K562 (cell line): ENCODE measurements around the gene TNK2. TPM values are rescaled to one million over a fixed set of nuclear protein-coding genes. Genes with fewer than 3 reads are reported as not detected.
A peak's percentile ranks its signal among the peaks of the same experiment; 100 is the strongest.

Experiments used
- ATF6 ChIP-seq: sonication (generic); formaldehyde crosslinking; IDR thresholded peaks from 2 replicates; pipeline ENCODE4 v1.4.0; 2020; ENCODE audit warnings: mild to moderate bottlenecking, missing genetic modification reagents
- BCL6 ChIP-seq: fragments of 250-450 bp; sonication (Bioruptor Pico); IDR thresholded peaks from 2 replicates; pipeline ENCODE4 v1.4.0; 2020
- CBFA2T3 ChIP-seq: fragments of 450-650 bp; IDR thresholded peaks from 2 replicates; pipeline ENCODE4 v1.6.1; 2017
- CHD2 ChIP-seq: IDR thresholded peaks from 2 replicates; pipeline ENCODE4 v1.6.1; 2011; ENCODE audit warnings: low read depth, low read length
- ETV5 ChIP-seq: sonication (generic); formaldehyde crosslinking; IDR thresholded peaks from 2 replicates; pipeline ENCODE4 v1.4.0; 2020; ENCODE audit warnings: low read depth, mild to moderate bottlenecking, missing genetic modification reagents
- GABPA ChIP-seq: fragments of 200-800 bp; sonication (Bioruptor generic); conservative IDR thresholded peaks from 2 replicates; pipeline ENCODE4 v1.6.1; 2016; ENCODE audit warnings: low read depth, missing genetic modification characterization, missing compliant biosample characterization
- IFI16 ChIP-seq: fragments of 250-450 bp; sonication (Bioruptor Pico); IDR thresholded peaks from 2 replicates; pipeline ENCODE4 v2.1.2; 2022; ENCODE audit warnings: mild to moderate bottlenecking, inconsistent platforms
- KDM1A ChIP-seq, 2 experiments: fragments of 450-650 bp; IDR thresholded peaks; 2 replicates each; pipeline ENCODE4 v1.6.1; 2016; ENCODE audit warnings: mild to moderate bottlenecking in 2 of 2
- MCM2 ChIP-seq: fragments of 450-650 bp; IDR thresholded peaks from 2 replicates; pipeline ENCODE4 v1.6.1; 2017; ENCODE audit warnings: low read depth, mild to moderate bottlenecking
- MCM5 ChIP-seq: fragments of 450-650 bp; IDR thresholded peaks from 2 replicates; pipeline ENCODE4 v1.6.1; 2016; ENCODE audit warnings: low read depth
- MITF ChIP-seq: IDR thresholded peaks from 2 replicates; pipeline ENCODE4 v1.6.1; 2014; ENCODE audit warnings: antibody characterized with exemption
- MTA1 ChIP-seq: fragments of 450-650 bp; IDR thresholded peaks from 2 replicates; pipeline ENCODE4 v1.6.1; 2017; ENCODE audit warnings: borderline replicate concordance
- NBN ChIP-seq: fragments of 450-650 bp; IDR thresholded peaks from 2 replicates; pipeline ENCODE4 v1.6.1; 2016; ENCODE audit warnings: low read depth, mild to moderate bottlenecking
- NFE2 ChIP-seq: IDR thresholded peaks from 2 replicates; pipeline ENCODE4 v1.6.1; 2014; ENCODE audit warnings: antibody characterized with exemption, low read depth
- OTX1 ChIP-seq: fragments of 450-650 bp; formaldehyde crosslinking; IDR thresholded peaks from 2 replicates; pipeline ENCODE4 v1.4.0; 2022; ENCODE audit warnings: mild to moderate bottlenecking
- PHB ChIP-seq: fragments of 250-450 bp; sonication (Bioruptor Pico); IDR thresholded peaks from 2 replicates; pipeline ENCODE4 v1.5.0; 2021
- POLR2AphosphoS5 ChIP-seq: IDR thresholded peaks from 2 replicates; pipeline ENCODE4 v1.6.1; 2011; ENCODE audit warnings: mild to moderate bottlenecking, low read depth, low read length, moderate library complexity; ENCODE audit not compliant: control insufficient read depth, insufficient read depth
- RBM22 ChIP-seq: fragments of 200-400 bp; formaldehyde crosslinking; IDR thresholded peaks from 2 replicates; pipeline ENCODE4 v1.6.1; 2018; ENCODE audit warnings: low read length, low read depth; ENCODE audit not compliant: poor library complexity, severe bottlenecking
- RBM25 ChIP-seq: fragments of 200-400 bp; formaldehyde crosslinking; IDR thresholded peaks from 2 replicates; pipeline ENCODE4 v1.6.1; 2018; ENCODE audit warnings: low read length, low read depth, moderate library complexity; ENCODE audit not compliant: severe bottlenecking
- TCF3 ChIP-seq: sonication (generic); formaldehyde crosslinking; IDR thresholded peaks from 2 replicates; pipeline ENCODE4 v1.4.0; 2020; ENCODE audit warnings: mild to moderate bottlenecking, missing genetic modification reagents
- TEAD4 ChIP-seq, 2 experiments: sonication (generic) in 1 of 2; formaldehyde crosslinking in 1 of 2; IDR thresholded peaks; 2 replicates each; pipeline versions ENCODE4 v1.6.1 to v1.8.0; 2012 to 2022; ENCODE audit warnings: borderline replicate concordance in 1 of 2, inconsistent platforms in 1 of 2, low read length in 1 of 2, mild to moderate bottlenecking in 1 of 2, missing genetic modification reagents in 1 of 2
- TFAP4 ChIP-seq: sonication (generic); formaldehyde crosslinking; IDR thresholded peaks from 2 replicates; pipeline ENCODE4 v1.8.0; 2022; ENCODE audit warnings: missing genetic modification reagents, mild to moderate bottlenecking, moderate library complexity, borderline replicate concordance
- ZNF324 ChIP-seq: fragments of 250-450 bp; sonication (Bioruptor Pico); IDR thresholded peaks from 2 replicates; pipeline ENCODE4 v1.4.0; 2020; ENCODE audit warnings: mild to moderate bottlenecking
- ZNF76 ChIP-seq: fragments of 250-450 bp; sonication (Bioruptor Pico); IDR thresholded peaks from 2 replicates; pipeline ENCODE4 v1.4.0; 2020; ENCODE audit warnings: mild to moderate bottlenecking, moderate library complexity, borderline replicate concordance
- polyA plus RNA-seq, 8 experiments: library from polyadenylated mRNA; depleted of rRNA in 4 of 8; stranded (reverse) in 5 of 8; unstranded in 3 of 8; fragments of >200 nt; fragmentation: Nextera tagmentation in 2 of 8; fragmentation: Illumina TruSeq in 1 of 8; extraction: Ambion mirVana in 2 of 8; extraction: Trizol in 1 of 8; gene quantifications; 2 replicates each; pipeline versions ENCODE4 v1.2.1 to v1.2.3, GENCODE V29; 2011 to 2014; ENCODE audit warnings: inconsistent platforms in 1 of 8, missing spikeins in 1 of 8
- total RNA-seq, 7 experiments: library from RNA; depleted of rRNA in 6 of 7; stranded (reverse); fragments of >200 nt in 6 of 7; fragmentation: Illumina TruSeq in 2 of 7; extraction: Trizol in 2 of 7; gene quantifications; 2 replicates each; pipeline versions ENCODE4 v1.2.1 to v1.2.3, GENCODE V29; 2011 to 2021; ENCODE audit warnings: low replicate concordance in 1 of 7

Gene TNK2
- total and polyA plus RNA-seq, 9 of the 15 experiments (the other 6 are each of a cell fraction or from before 2014, with no cell fraction given): 0.03 to 33.8 (median 6.5) TPM

DNA sequence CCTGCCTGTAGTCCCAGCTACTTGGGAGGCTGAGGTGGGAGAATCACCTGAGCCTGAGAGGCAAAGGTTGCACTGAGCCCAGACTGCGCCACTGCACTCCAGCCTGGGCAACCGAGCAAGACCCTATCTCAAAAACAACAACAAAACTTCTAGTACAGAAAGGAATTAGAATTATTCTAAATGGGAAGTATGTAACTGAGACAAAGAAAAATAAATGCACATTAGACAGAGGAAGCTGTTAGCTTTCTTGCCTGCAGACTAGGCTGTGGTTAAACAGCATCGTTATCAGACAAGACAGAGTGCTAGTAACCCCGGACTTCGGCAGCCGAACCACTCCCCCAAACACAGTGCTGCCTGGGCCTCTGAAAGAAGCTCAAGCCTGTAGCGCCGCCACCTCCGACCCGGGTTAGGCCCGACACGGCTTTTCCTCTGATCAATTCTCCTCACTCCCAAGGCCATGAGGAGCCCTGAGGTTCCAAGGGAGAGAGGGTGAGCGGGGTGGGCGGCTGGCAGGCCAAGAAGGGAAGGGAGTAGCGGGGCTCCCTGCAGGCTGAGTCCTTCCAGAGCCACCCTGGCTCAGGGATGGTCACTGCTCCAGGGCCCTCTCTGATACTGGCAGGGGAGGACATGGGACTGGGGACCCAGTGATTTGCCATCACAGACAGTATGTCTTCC lies 51.8 kb downstream of the TNK2 start (continued):
- TF ChIP-seq TEAD4 (IDR thresholded peaks at IDR 0.05; ENCODE audit: low read length) (peak; percentile 88), TEAD4 (CRISPR knock-in tag; IDR thresholded peaks at IDR 0.05; ENCODE audit: borderline replicate concordance) (no peak), POLR2AphosphoS5 (peak; percentile 69), KDM1A (IDR thresholded peaks at IDR 0.05) (peak; percentile 38 to 60; a peak in 1 of 4 replicates), NFE2 (peak; percentile 27; the same call in 1 of the 2 replicates), GABPA (no peak), PHB (CRISPR knock-in tag) (no peak), MCM5 (no peak), ATF6 (CRISPR knock-in tag) (no peak), ETV5 (CRISPR knock-in tag) (no peak), NBN (0 out of 2 replicates have a peak, but pooled peaks have one; percentile 22), TCF3 (CRISPR knock-in tag) (peak; percentile 93), BCL6 (no peak), MITF (no peak), TFAP4 (CRISPR knock-in tag) (peak; percentile 56; the same call in 1 of the 2 replicates), ZNF324 (CRISPR knock-in tag) (no peak), RBM25 (peak; percentile 13), RBM22 (no peak), MTA1 (0 out of 2 replicates have a peak, but pooled peaks have one; percentile 33), CBFA2T3 (peak; percentile 86), CHD2 (no peak), ZNF76 (0 out of 2 replicates have a peak, but pooled peaks have one; percentile 24), OTX1 (CRISPR knock-in tag) (no peak), IFI16 (CRISPR knock-in tag) (no peak), MCM2 (no peak)
